Fibroblast of lung (primary cell): ENCODE results near the gene DUT. TPM values are rescaled to one million over a fixed set of nuclear protein-coding genes. Genes with fewer than 3 reads are reported as not detected.

Experiments used
- DNase-seq, 2 donors: peaks; one replicate each; pipeline versions ENCODE4 v3.0.0 to v3.0.0-alpha.2; 2010; ENCODE audit warnings: low read depth in 2 of 2
- H2AFZ ChIP-seq: 2 replicates; pipeline ENCODE4 v1.5.1; 2012; ENCODE audit warnings: low read length, control low read depth, inconsistent platforms
- H3K27ac ChIP-seq: 2 replicates; pipeline ENCODE4 v1.5.1; 2011; ENCODE audit warnings: low read length, control low read depth; ENCODE audit not compliant: insufficient read depth
- H3K27me3 ChIP-seq: 2 replicates; pipeline ENCODE4 v1.5.1; 2011; ENCODE audit warnings: mild to moderate bottlenecking, low read length; ENCODE audit not compliant: control insufficient read depth, insufficient read depth
- H3K36me3 ChIP-seq: 2 replicates; pipeline ENCODE4 v1.5.1; 2011; ENCODE audit warnings: low read length; ENCODE audit not compliant: control insufficient read depth, insufficient read depth
- H3K4me1 ChIP-seq: 2 replicates; pipeline ENCODE4 v1.5.1; 2011; ENCODE audit warnings: low read length; ENCODE audit not compliant: control insufficient read depth, insufficient read depth; ENCODE audit errors: extremely low read depth
- H3K4me2 ChIP-seq: 2 replicates; pipeline ENCODE4 v1.5.1; 2011; ENCODE audit warnings: low read length, control low read depth; ENCODE audit not compliant: insufficient read depth; ENCODE audit errors: extremely low read depth
- H3K4me3 ChIP-seq, 4 experiments: fragments of 200-600 bp in 1 of 4; sonication (generic) in 1 of 4; replicated peaks in 1 of 4; 2 replicates each; pipeline ENCODE4 v1.5.1; 2011 to 2016; ENCODE audit warnings: low read length in 4 of 4, low read depth in 3 of 4, mild to moderate bottlenecking in 3 of 4, control low read depth in 2 of 4, inconsistent platforms in 1 of 4, mixed read lengths in 1 of 4; ENCODE audit not compliant: insufficient read depth in 1 of 4; ENCODE audit errors: control extremely low read depth in 1 of 4
- H3K79me2 ChIP-seq: 2 replicates; pipeline ENCODE4 v1.5.1; 2012; ENCODE audit warnings: mild to moderate bottlenecking, low read length, inconsistent platforms; ENCODE audit not compliant: control insufficient read depth, insufficient read depth
- H3K9ac ChIP-seq: 2 replicates; pipeline ENCODE4 v1.5.1; 2011; ENCODE audit warnings: mild to moderate bottlenecking, low read length, control low read depth; ENCODE audit not compliant: insufficient read depth
- H3K9me3 ChIP-seq: 2 replicates; pipeline ENCODE4 v1.5.1; 2012; ENCODE audit warnings: low read depth, low read length; ENCODE audit not compliant: control insufficient read depth, insufficient read depth
- H4K20me1 ChIP-seq: 2 replicates; pipeline ENCODE4 v1.5.1; 2011; ENCODE audit warnings: low read length; ENCODE audit not compliant: control insufficient read depth, insufficient read depth; ENCODE audit errors: extremely low read depth
- EZH2 ChIP-seq: IDR thresholded peaks from 2 replicates; pipeline ENCODE4 v1.5.1; 2012; ENCODE audit warnings: low read length, control low read depth, mild to moderate bottlenecking; ENCODE audit errors: missing control alignments
- polyA plus RNA-seq, 2 donors: library from polyadenylated mRNA; depleted of rRNA in 1 of 2; stranded (reverse) in 1 of 2; unstranded in 1 of 2; fragments of >200 nt; gene quantifications; 2 replicates each; pipeline ENCODE4 v1.2.1, GENCODE V29; 2011 to 2012; ENCODE audit warnings: missing spikeins in 1 of 2
- total RNA-seq: library from RNA; depleted of rRNA; stranded (reverse); fragments of >200 nt; gene quantifications from 2 replicates; pipeline ENCODE4 v1.2.1, GENCODE V29; 2014
- TF ChIP-seq, protein P1 (sequence below), 2 donors: IDR thresholded peaks in 1 of 2; conservative IDR thresholded peaks in 1 of 2; 1 replicate in 1 of 2; 2 replicates in 1 of 2; pipeline ENCODE4 v1.5.1; 2011 to 2012; ENCODE audit warnings: low read length in 2 of 2, control low read depth in 1 of 2, inconsistent platforms in 1 of 2, low read depth in 1 of 2, mild to moderate bottlenecking in 1 of 2

DUT gene
- total and polyA plus RNA-seq, 2 donors (not counting 1 experiment from before 2014, with no cell fraction given) = 47.6 to 52.9 TPM

DNA sequence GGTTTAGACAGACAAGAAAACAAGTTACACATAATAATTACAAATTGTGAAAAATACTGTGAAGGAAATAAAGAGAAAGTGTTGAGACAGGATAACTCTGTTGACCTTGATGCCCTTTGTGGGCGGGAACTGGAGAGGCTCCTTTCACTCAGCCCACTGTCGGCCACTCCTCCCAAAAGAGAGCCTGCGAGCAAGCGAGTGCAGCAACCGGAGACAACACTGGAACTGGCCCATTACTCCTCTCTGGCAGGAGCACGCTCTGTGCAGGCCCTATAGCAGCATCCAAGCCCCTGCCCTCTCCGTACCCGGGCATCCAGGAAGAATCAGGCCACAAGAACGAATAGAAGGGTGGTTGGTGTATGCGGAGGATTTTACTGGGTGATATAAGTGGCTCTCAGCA, 16.2 kb upstream of the DUT start:
- TF ChIP-seq EZH2 = no peak
- TF ChIP-seq, protein P1, sequence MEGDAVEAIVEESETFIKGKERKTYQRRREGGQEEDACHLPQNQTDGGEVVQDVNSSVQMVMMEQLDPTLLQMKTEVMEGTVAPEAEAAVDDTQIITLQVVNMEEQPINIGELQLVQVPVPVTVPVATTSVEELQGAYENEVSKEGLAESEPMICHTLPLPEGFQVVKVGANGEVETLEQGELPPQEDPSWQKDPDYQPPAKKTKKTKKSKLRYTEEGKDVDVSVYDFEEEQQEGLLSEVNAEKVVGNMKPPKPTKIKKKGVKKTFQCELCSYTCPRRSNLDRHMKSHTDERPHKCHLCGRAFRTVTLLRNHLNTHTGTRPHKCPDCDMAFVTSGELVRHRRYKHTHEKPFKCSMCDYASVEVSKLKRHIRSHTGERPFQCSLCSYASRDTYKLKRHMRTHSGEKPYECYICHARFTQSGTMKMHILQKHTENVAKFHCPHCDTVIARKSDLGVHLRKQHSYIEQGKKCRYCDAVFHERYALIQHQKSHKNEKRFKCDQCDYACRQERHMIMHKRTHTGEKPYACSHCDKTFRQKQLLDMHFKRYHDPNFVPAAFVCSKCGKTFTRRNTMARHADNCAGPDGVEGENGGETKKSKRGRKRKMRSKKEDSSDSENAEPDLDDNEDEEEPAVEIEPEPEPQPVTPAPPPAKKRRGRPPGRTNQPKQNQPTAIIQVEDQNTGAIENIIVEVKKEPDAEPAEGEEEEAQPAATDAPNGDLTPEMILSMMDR (conservative IDR thresholded peaks at IDR 0.05 in 1 of 2, IDR thresholded peaks at IDR 0.05 in 1 of 2; ENCODE audit: low read depth in 1 of 2, low read length in 2 of 2) = no peak
- H3K27ac ChIP-seq = no peak overlapping the region
- H4K20me1 ChIP-seq = no peaks in the 10 kb centered on the region
- no peak overlapping the region for H3K4me2 ChIP-seq
- H3K9me3 ChIP-seq = no peaks in the 10 kb centered on the region
- no peak overlapping the region for H3K9ac ChIP-seq
- no peaks in the 10 kb centered on the region for H3K4me1 ChIP-seq
- no peak overlapping the region for H3K4me3 ChIP-seq
- H3K27me3 ChIP-seq = peaks cover 2% of the 10 kb centered on the region
- H3K79me2 ChIP-seq = no peaks in the 10 kb centered on the region
- no peak overlapping the region for H2AFZ ChIP-seq
- no peaks in the 10 kb centered on the region for H3K36me3 ChIP-seq
- no peak for DNase-seq

DNA sequence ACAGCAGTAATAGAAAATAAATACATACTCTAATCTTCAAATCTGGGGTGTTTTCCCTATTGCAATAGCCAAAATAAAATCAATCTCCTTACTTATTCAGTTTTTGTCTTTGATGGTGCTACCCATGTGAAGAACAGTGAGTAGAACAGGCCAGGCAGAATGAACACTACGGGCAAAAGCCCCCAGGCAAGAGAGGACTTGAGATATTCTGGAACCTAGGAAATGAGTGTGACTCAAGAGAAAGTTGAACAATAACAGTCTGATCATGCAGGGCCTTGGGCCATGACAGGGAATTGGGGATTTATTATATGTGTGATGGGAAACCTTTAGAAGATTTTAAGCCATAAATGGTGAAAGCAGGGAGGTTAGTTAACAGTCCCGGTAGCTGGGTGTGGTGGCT, 14.0 kb upstream of the DUT start:
- H3K27me3 ChIP-seq = peaks cover 2% of the 10 kb centered on the region
- H3K9ac ChIP-seq = no peak overlapping the region
- no peak for DNase-seq
- H3K27ac ChIP-seq = no peak overlapping the region
- no peak overlapping the region for H3K4me2 ChIP-seq
- no peaks in the 10 kb centered on the region for H4K20me1 ChIP-seq
- no peaks in the 10 kb centered on the region for H3K9me3 ChIP-seq
- H3K79me2 ChIP-seq = no peaks in the 10 kb centered on the region
- TF ChIP-seq, protein P1 (conservative IDR thresholded peaks at IDR 0.05 in 1 of 2, IDR thresholded peaks at IDR 0.05 in 1 of 2; ENCODE audit: low read depth in 1 of 2, low read length in 2 of 2) = no peak
- no peak for TF ChIP-seq EZH2
- H3K36me3 ChIP-seq = no peaks in the 10 kb centered on the region
- H3K4me3 ChIP-seq = no peak overlapping the region
- no peaks in the 10 kb centered on the region for H3K4me1 ChIP-seq
- no peak overlapping the region for H2AFZ ChIP-seq

DNA sequence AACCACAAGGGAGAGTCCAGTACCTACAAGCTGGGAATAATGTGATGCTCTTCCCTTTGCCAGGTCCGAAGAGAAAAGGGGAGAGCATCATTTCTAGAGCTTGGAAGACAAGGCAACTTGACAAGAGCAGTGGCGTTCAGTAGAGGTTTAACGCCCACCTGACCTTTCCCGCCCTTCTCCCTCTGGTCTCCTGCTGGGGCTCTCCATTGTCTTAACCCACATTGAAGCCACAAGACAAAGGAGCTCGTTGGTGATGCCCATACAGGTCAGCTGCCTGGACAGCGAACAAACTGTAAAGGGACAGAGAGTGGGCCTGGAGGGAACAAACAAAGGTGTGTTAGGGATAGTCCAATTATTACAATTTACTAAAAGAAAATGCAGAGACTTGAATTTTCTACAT, 13.1 kb upstream of the DUT start:
- Histone ChIP-seq H2AFZ (no peak overlapping the region), H3K4me3 (no peak overlapping the region)

More for the DNA sequence above, 13.1 kb upstream of the DUT start:
- H3K9ac ChIP-seq = no peak overlapping the region
- H3K4me1 ChIP-seq = no peaks in the 10 kb centered on the region
- no peak for TF ChIP-seq EZH2
- TF ChIP-seq, protein P1 (conservative IDR thresholded peaks at IDR 0.05 in 1 of 2, IDR thresholded peaks at IDR 0.05 in 1 of 2; ENCODE audit: low read depth in 1 of 2, low read length in 2 of 2) = no peak
- no peak overlapping the region for H3K4me2 ChIP-seq
- H3K9me3 ChIP-seq = no peaks in the 10 kb centered on the region
- no peaks in the 10 kb centered on the region for H4K20me1 ChIP-seq
- no peak for DNase-seq
- H3K36me3 ChIP-seq = no peaks in the 10 kb centered on the region
- no peak overlapping the region for H3K27ac ChIP-seq
- no peaks in the 10 kb centered on the region for H3K79me2 ChIP-seq
- H3K27me3 ChIP-seq = peaks cover 2% of the 10 kb centered on the region
